HG02852 (cell line): ENCODE measurements around the gene NME3.
"Not testable (repeated sequence)": the region's sequence is repeated elsewhere in the genome, so short reads cannot be mapped to it uniquely, and the experiment has no call there.

Experiments
- ATAC-seq: cut with Tn5 transposase; IDR thresholded peaks from one replicate; pipeline ENCODE4 v1.9.1; 2021; ENCODE audit warnings: mild to moderate bottlenecking, moderate library complexity; ENCODE audit not compliant: unreplicated experiment

NME3 gene

GRCh38 chr16:1754204-1754603 lies 17.1 kb downstream of the NME3 start:
- ATAC-seq, result no peak

GRCh38 chr16:1752853-1753252 lies 18.5 kb downstream of the NME3 start:
- no peak for ATAC-seq

- ATAC-seq, result no peak
Observed at GRCh38 chr16:1751946-1752345, 19.4 kb downstream of the NME3 start.

GRCh38 chr16:1749152-1750117 lies 21.9 kb downstream of the NME3 start:
- ATAC-seq, result no peak

- no peak for ATAC-seq
Observed at GRCh38 chr16:1747934-1748333, 23.4 kb downstream of the NME3 start.

- ATAC-seq, result no peak
Observed at GRCh38 chr16:1746693-1747195, 24.6 kb downstream of the NME3 start.

GRCh38 chr16:1745900-1746692 lies 25.2 kb downstream of the NME3 start:
- ATAC-seq, result no peak

- no peak for ATAC-seq
Observed at GRCh38 chr16:1745181-1745899, 26.0 kb downstream of the NME3 start.

GRCh38 chr16:1744338-1744840 lies 27.0 kb downstream of the NME3 start:
- no peak for ATAC-seq

GRCh38 chr16:1743376-1744337 lies 27.7 kb downstream of the NME3 start:
- ATAC-seq, result no peak

GRCh38 chr16:1741553-1742165 lies 29.7 kb downstream of the NME3 start:
- ATAC-seq, result no peak

- ATAC-seq, result no peak
Observed at GRCh38 chr16:1740781-1741490, 30.4 kb downstream of the NME3 start.

GRCh38 chr16:1740234-1740633 lies 31.1 kb downstream of the NME3 start:
- no peak for ATAC-seq

- ATAC-seq, result no peak
Observed at GRCh38 chr16:1734816-1735215, 36.5 kb downstream of the NME3 start.

GRCh38 chr16:1734123-1734522 lies 37.2 kb downstream of the NME3 start:
- no peak for ATAC-seq

GRCh38 chr16:1732551-1732987 lies 38.8 kb downstream of the NME3 start:
- ATAC-seq, result not testable (repeated sequence)

GRCh38 chr16:1732071-1732470 lies 39.3 kb downstream of the NME3 start:
- ATAC-seq, result no peak

GRCh38 chr16:1731603-1732002 lies 39.7 kb downstream of the NME3 start:
- ATAC-seq, result no peak

- no peak for ATAC-seq
Observed at GRCh38 chr16:1731073-1731472, 40.3 kb downstream of the NME3 start.
